IPS-11a (cell line): Measurements from ENCODE around the gene STAC3.

Experiments used
- H3K4me3 ChIP-seq: one replicate; pipeline ENCODE4 v1.5.1; 2013; ENCODE audit warnings: low read depth, low read length, control low read depth

Gene STAC3

DNA sequence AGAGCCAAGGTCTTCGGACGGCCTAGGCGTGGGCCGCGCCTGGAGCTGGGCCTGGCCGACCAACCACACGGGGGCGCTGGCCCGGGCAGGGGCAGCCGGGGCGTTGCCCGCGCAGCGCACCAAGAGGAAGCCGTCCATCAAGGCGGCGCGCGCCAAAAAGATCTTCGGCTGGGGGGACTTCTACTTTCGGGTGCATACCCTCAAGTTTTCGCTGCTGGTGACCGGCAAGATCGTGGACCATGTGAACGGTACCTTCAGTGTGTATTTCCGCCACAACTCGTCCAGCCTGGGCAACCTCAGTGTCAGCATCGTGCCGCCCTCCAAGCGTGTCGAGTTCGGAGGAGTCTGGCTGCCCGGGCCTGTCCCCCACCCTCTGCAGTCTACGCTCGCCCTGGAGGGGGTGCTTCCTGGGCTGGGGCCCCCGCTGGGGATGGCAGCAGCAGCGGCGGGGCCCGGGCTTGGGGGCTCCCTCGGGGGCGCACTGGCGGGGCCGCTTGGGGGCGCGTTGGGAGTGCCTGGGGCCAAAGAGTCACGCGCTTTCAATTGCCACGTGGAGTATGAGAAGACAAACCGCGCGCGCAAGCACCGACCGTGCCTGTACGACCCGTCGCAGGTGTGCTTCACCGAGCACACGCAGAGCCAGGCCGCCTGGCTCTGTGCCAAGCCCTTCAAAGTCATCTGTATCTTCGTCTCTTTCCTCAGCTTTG lies 25.9 kb downstream of the STAC3 start:
- H3K4me3 ChIP-seq: no peak overlapping the region

DNA sequence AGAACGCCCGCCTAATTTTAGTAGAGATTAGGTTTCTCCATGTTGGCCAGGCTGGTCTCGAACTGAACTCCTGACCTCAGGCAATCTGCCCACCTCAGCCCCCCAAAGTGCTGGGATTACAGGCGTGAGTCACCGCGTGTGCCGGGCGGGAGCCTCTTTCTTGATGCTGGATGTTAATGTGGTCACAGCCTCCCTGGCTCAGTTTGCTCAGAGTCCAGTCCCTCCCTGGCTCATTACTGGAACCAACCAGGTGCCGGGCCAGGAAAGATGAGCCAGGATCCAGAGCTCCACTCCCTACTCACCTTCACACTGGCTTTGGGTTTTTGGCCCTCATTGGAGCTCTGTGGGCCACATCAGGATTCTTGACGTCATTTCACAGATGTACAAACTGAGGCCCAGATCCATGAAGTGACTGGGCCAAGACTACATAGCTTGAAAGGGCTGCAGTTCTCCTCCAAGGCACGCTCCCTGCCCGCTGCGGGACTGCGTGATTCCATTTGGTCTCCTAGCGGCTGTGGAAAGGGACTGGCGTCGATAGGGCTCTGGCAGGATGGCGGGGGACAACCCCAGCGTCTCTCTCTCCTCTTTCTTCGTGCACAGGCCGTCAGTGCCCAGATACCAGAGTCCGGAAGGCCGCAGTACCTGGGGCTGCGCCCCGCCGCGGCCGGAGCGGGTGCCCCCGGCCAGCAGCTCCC lies 26.6 kb downstream of the STAC3 start:
- no peak overlapping the region for H3K4me3 ChIP-seq

DNA sequence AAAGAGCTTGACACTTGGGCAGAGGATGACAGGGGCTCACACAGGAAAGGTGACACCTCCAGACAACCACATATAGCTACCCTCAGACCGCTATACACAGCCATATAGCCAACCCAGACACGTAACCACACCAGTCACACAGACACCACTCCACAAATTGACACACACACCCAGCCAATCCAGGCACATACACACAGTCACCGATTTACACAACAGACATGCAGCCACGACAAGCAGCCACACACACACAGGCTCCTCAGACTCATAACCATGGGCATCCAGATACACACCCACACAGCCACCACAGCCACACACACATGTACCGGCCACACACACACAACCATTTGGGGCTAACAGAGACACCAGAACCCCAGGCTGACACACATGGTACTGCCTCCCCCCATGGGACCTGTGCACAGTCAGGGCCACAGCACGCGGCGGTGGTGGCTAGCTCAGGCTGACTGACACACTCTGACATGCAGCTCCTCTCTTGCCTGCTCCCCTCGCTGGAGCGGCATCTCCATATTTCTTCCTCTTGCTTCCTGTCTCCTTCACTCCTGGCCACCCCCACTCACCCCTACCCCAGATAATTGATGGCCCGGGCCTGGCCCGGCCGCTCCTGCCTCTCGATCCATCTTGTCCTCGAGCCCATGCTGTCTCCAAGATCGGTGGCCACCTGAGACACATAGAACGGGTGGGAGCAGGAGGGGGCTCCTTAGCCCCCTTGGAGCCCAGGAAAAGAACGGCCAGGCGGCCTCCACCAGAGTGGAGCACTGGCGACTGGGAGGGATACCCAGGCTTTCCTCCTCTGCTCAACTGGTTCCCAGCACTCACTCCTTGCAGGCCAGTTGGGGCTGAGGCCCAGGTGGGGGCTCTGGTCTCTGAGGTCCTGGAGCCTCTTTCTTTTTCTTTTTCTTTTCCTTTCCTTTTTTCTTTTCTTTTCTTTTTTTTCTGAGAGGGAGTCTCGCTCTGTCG lies 27.5 kb downstream of the STAC3 start:
- no peak overlapping the region for H3K4me3 ChIP-seq

DNA sequence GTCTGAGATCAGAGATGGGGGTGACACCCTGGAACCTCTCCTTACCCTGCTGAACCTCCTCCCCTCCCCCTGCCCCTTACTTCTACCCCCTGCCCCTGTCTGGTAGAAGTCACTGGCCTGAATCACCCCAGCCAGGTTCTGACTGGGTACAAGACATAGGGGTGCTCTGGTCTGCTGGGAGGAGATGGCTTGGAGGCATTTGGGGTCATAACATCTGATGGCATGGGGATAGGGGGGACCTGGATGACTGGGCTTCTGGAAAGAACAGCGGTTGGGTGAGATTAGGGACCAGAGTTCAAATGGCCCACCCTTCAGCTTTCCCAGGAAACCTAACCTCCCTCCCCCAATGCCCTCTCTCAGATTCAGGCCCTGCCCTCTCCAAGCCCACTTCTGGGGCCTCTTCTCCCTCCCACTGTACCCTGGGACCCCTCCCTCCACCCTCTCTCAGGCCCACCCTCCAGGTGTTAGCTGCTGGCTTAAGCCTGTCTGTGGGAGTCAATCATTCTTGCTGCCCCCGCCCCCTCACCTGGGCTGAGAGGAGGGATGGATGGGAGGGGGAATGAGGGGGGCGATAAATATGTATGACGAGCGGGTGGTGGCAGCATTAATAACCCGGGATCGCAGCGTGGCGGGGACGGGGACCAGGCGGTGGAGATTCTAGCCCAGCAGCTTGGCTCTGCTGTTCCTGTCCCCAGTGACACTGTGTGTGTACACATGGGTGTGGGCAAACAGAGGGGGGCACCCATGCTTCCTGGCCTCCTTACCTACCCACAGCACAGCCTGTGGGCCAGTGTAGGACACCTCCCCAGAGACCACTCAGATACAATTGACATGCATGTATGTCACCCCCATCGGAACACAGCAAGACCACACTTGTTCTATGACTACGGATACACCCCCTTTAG lies 28.4 kb downstream of the STAC3 start:
- no peak overlapping the region for H3K4me3 ChIP-seq

DNA sequence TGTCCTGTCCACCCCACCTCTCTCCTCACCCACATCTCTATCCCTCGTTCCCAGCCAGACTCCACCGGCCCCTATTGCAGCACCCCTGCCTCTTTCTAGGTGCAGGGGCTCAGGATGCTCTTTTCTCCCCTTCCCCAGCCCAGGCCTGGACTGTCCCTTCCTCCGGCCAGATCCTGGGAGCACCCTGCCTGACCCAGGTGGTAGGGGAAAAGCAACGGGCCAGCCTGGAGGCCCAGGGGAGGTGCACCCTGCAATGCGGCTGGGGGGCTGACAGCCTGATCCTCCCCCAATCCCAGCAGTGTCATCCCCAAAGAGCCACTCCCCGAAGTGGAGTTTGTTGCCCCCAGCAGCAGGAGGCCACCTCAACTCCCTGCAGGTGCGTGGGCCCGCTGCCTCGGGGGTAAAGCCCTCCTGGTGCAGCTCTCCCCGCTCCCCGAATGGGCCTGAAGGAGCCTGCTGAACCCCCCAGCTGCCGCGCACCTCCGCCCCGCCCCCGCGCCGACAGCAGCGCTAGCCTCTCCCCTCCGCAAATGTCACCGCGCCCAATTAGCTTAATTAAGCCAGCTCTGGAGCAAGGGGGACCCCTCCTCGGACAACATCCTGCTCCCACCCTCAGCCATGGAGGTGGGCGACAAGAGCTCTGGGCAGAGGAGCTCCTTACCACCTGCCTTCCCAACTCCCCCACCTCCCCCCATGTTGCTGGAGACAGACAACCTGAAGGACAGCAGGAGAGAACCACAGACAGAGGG lies 29.6 kb downstream of the STAC3 start:
- H3K4me3 ChIP-seq: no peak overlapping the region

DNA sequence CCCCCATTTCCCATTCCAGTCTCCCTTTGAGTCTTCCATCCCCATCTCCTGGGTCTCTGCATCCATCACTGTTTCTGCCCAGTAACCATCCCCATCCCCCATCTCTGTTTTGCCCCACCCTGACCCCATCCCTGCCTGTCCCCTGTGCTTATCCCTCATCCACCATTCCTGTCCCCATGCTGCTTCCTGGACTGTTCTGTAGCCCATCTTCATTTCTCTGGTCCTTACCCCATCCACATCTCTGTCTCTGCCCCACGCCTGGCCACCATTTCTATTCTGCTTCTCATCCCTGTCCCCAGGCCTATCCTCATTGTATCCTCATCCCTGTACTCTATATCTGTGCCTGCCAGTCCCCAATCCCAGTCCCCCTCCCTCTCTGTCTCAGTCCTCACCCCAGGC lies 30.2 kb downstream of the STAC3 start:
- no peak overlapping the region for H3K4me3 ChIP-seq

DNA sequence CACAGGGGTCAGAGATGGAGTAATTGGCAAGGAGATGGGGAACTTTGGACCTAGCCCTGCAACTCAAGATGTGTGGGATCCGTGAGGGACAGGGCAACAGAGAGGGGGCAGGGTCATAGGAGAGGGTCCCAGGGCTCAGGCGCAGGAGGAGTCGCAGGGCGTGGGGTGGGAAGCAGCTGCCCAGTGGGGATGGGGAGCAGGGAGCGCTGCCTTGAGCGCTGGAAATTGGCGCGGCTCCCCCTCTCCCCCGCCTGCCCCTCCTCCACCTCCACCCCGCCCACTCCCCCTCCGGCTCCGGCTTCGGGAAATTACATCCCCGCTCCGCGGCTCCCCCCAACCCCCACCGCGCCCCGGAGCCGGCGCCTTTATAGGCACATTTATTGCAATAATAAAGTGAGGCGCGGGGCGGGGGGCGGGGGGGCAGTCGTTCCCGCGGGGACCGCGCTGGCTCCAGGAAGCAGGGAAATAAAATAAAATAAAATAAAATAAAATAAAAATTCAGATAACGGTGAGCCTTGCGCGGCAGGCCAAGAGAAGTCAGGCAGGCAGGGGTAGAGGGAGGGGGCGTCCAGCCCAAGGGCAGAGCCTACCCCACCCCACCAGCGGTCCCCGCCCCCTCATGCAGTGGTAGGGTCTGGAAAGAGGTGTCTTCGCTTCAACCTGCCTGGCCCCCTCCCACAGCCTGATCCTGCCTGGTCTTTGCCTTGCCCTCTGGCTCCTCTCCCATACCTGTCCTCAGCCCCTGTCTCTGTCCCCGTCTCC lies 30.8 kb downstream of the STAC3 start:
- no peak overlapping the region for H3K4me3 ChIP-seq

DNA sequence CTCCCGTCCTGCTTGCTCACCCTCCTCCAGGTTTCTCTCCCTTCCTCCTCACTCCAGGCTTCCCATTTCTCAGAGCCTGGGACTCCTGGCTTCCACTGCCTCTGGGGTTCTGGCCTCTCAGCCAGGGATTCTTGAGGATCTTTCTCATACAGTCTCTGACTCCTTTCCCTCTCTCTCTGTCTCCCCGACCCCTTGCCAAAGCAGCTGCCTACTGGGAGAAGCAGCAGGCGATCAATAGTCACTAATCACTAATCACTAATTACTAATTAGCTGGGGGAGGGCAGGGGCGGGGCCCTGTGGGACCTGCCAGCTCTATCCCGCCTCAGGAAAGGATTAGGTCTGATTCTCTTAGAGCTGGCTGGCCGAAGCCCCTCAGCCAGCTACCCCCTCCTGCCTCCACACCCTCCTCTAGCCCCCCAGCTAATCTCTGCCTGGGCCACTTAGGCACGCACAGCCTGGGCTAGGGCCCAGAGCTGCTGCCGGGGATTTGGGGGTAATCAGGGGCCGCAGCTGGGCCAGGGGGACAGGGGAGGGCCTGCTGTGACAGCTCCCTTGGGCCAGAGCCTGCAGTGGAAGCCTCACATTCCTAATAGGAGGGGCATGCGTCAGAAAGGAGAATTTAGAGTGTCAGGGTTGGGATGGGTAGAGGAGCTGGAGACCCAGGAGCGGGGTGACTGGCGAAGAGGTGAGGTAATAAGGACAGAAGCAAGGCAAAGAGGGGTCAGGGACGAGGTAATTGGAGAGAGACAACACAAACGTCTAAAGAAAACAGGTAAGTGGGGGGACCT lies 31.6 kb downstream of the STAC3 start:
- no peak overlapping the region for H3K4me3 ChIP-seq

DNA sequence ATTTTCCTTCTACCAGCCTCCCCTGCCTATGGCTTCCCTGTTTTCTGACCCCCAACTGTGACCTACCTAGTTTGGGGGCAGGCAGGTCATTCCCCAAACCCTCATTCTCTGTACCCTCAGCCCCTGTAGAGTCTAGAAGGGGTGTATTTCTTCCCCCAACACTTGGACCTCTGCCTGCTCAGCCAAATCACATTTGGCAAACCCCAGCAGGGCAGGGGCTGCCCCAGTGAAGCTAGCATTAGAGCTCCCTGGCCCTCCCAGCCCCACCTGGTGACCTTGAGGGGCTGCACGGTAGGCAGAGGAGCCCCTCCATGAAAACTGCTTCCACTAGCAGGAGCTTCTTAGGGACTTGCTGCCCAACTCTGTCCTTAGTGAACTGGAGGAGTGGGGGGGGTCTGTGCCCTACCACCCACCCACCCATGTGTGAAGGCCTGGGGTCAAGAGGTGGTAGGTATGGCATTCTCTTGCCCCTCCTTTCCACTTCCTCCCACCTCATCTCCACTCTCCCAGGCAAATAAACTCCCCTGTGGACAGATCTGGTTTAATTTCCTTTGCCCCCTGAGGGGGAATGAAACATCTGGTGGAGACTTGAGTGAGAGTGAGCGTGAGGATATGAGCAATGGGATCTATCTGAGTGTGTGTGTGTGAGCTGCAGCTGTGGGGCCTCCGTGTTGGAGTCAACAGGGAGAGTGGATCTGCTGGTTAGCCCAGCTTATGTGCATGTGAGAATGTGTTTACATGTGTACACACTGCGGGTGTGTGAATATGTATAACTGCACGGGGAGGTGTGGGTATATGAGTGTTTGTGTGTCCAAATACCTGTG lies 32.7 kb downstream of the STAC3 start:
- H3K4me3 ChIP-seq: no peak overlapping the region

DNA sequence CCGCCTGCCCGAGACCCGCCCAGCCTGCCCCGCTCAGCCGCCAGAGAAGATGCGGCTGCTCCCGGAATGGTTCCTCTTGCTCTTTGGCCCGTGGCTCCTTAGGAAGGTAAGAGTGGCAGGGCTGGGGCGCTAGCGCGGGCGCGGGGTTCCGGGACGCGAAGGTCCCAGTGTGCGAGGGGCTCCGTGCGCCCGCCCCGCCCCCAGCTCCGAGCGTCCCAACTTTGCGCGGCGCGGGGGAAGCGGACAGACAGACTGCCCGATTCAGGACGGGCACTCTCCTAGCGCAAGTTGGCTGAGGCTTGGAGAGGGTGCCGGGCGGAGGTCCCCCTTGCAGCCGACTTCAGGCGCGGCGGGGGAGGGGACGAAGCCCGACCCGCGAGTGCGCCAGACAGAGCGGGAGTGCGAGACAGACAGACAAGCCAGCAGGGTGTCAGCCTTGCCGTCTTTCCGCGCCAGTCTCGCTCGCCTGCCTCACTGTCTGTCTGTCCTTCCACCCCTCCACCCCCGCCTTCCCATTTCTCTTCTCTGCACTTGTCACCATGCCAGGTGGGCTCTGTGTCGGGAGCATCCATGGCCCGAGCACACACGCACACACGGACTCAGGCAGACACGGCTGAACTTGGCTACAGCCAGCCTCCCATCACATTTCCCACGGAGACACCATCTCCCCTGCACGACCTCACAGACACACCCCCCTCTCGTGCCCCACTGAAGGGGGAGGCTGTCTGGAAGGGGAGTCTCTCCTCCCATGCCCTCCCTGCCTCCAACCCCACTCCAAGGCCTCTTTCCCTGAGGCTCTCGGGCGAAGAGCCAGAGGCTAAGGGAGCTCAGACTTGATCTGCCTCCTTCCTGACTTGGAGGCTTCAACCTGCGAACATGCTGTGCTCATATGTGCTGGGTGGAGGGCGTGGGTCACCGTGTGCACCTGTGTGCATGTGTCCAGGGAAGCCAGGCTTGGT lies 33.8 kb downstream of the STAC3 start:
- peak overlapping the region; percentile 14 for H3K4me3 ChIP-seq

DNA sequence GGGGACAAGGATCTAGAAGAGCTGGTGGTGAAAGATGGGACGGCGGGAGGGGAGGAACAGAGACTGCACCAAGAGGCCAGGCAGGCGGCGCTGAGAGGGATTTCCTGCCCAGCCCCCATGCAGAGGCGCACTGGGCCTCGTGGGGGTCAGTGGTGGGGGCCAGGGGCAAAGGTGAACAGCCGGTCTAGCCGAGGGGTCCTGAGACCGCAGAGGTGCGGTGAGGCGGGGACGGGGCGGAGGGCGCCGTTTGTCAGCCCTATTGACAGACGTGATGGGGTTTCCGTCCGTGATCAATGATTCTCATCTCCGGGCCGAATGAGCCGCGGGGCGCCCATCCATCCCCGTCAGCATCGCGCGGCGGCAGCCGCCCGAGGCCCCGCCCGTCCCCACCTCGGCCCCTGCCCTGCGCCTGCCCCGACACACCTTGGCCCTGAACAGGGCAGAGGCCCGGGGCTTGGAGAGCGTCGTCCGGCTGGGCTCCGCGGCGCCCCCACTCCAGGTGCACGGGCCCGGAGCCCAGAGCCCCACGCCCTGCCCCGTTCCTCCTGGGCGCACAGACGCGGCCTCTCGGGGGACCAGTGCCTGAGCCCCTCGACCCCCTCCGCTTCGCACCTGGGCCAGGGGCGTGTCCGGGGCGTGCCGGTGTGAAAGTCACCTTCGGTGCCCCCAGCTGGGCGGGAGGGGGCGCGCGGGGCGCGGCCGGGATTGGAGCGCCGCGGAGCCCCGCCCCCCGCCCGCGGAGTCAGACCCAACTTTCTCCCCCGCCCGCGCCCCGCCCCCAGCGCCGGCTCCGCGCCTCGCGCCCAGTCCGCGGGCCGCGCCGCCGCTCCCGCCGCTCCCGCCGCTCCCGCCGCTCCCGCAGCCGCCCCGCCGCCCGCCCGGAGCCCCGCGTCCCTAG lies 34.7 kb downstream of the STAC3 start, which contains the start of gene NXPH4:
Gene NXPH4, plus strand, starts transcription at position 781 of the 898 bp plus-strand sequence. CDS start 176 bp downstream, outside the sequence.
- H3K4me3 ChIP-seq: peak within 1 kb of the TSS; percentile 29

DNA sequence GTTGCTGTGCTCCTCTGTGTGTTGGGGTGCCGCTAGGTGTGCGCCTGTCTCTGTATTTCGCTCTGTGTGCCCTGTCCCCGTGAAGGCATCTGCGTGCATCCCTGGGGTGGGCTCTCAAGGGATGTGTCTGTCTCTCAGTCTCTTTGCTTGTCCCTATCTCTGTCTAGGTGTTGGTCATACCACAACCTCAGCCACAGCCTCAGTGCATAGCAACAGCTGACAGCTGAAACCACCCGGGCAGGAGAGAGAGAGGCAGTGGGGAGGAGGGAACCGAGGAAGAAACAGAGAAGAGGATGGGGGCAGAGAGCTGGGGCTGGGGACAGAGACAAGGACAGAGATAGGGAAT lies 35.3 kb downstream of the STAC3 start:
- H3K4me3 ChIP-seq: no peak overlapping the region

DNA sequence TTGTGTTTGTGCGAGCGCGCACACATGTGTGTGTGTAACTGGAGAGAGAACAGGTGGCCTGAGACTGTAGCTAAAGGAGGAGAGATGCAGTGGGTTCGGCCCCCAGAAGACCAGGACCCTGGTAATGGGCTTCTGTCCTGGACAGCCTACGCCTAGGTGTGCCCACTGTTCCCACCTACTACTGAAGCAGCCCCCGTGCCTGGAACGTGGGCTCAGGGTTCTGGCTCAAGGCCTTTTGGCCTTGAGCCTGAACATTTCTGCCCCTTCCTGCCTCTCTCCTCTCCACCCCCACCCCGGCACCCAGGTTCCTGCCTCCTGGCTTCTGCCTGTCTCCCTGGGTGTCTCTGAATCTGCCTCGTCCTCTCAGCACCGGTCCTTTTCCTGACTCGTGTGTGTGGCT lies 35.9 kb downstream of the STAC3 start:
- no peak overlapping the region for H3K4me3 ChIP-seq

DNA sequence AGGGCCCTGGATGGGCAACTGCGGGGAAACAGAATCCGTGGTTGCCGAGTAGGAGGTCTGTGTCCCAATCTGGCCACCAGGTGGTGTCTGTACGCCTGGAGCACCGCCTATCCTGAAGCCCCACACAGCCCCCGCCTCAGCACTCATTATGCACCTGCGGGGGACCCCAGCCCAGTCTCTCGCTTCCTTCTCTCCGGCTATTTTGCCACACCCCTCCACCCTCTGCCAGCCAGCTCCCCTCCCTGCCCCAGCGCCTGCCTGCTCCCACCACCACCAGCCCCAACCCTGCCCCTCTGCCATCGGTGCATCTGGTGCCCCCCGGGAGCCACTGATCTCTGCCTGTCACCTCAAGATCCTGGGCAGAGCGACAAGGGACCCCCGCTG lies 36.6 kb downstream of the STAC3 start:
- no peak overlapping the region for H3K4me3 ChIP-seq

DNA sequence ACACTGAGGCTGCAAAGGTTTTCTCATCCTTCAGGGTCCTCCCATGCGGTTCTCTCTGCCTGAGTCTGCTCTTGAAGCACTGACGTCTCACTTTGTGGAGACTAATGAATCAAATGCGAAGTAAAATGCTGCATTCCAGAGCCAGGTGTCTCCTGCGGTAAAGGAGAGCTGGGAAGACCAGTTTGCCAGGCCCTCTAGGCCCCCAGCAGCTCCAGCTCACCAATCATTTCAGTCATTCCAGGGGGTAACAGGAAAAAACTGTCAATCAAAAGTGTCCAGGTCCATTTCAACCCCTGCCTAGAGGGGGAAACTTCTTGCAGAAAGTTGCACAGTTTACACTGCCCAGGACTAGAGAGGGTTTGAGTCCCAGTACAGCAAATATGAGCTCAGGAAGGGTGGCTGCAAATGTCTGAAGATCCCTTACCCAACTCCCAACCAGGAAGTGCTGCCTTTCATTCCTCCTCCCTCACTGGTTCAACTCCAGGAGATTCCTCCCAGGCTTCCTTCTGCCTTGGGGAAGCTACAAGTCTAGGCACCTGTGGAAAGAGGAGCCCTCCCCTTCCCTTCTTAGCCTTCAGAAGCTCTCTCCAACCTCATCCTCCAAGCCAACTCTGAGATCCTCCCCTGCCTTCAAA lies 37.1 kb downstream of the STAC3 start:
- no peak overlapping the region for H3K4me3 ChIP-seq
